HepG2 (cell line): ENCODE results near the gene NEU4. TPM values are rescaled to one million over a fixed set of nuclear protein-coding genes. Genes with fewer than 3 reads are reported as not detected.

Source experiments
- ARHGAP35 ChIP-seq: sonication (generic); formaldehyde crosslinking; IDR thresholded peaks from 2 replicates; pipeline ENCODE4 v1.9.0; 2022; ENCODE audit warnings: mild to moderate bottlenecking, inconsistent platforms, moderate library complexity, missing genetic modification reagents, borderline replicate concordance
- DR1 ChIP-seq: sonication (generic); formaldehyde crosslinking; IDR thresholded peaks from 2 replicates; pipeline ENCODE4 v1.8.0; 2021; ENCODE audit warnings: mild to moderate bottlenecking, missing genetic modification reagents, inconsistent platforms
- HES4 ChIP-seq: sonication (generic); formaldehyde crosslinking; IDR thresholded peaks from 2 replicates; pipeline ENCODE4 v1.9.0; 2021; ENCODE audit warnings: mild to moderate bottlenecking, missing genetic modification reagents, borderline replicate concordance
- MIER3 ChIP-seq: IDR thresholded peaks from 2 replicates; pipeline ENCODE4 v1.6.1; 2016; ENCODE audit warnings: missing compliant biosample characterization, borderline replicate concordance
- MTA1 ChIP-seq: sonication (generic); formaldehyde crosslinking; IDR thresholded peaks from 2 replicates; pipeline ENCODE4 v1.4.0; 2020; ENCODE audit warnings: missing genetic modification reagents, mild to moderate bottlenecking, borderline replicate concordance
- SMC3 ChIP-seq: IDR thresholded peaks from 2 replicates; pipeline ENCODE4 v1.6.1; 2011; ENCODE audit warnings: low read length, improper control_type of control experiment
- SPEN ChIP-seq: sonication (generic); formaldehyde crosslinking; IDR thresholded peaks from 2 replicates; pipeline ENCODE4 v1.5.1; 2020; ENCODE audit warnings: low read depth, mild to moderate bottlenecking, missing genetic modification reagents
- TOE1 ChIP-seq: sonication (generic); formaldehyde crosslinking; IDR thresholded peaks from 2 replicates; pipeline ENCODE4 v1.4.0; 2020; ENCODE audit warnings: mild to moderate bottlenecking, missing genetic modification reagents
- ZNF260 ChIP-seq: sonication (generic); formaldehyde crosslinking; IDR thresholded peaks from 2 replicates; pipeline ENCODE4 v1.4.0; 2020; ENCODE audit warnings: missing genetic modification reagents, low read depth, mild to moderate bottlenecking, borderline replicate concordance
- ZNF556 ChIP-seq: sonication (generic); formaldehyde crosslinking; IDR thresholded peaks from 2 replicates; pipeline ENCODE4 v1.4.0; 2020; ENCODE audit warnings: mild to moderate bottlenecking, missing genetic modification reagents, borderline replicate concordance
- ZNF605 ChIP-seq: sonication (generic); formaldehyde crosslinking; IDR thresholded peaks from 2 replicates; pipeline ENCODE4 v1.8.0; 2022; ENCODE audit warnings: mild to moderate bottlenecking, missing genetic modification reagents
- ZNF607 ChIP-seq: sonication (generic); formaldehyde crosslinking; IDR thresholded peaks from 2 replicates; pipeline ENCODE4 v1.5.1; 2020; ENCODE audit warnings: missing genetic modification reagents, mild to moderate bottlenecking, borderline replicate concordance
- polyA plus RNA-seq, 8 experiments: library from polyadenylated mRNA; depleted of rRNA in 3 of 8; stranded (reverse) in 7 of 8; unstranded in 1 of 8; fragments of >200 nt; fragmentation: Illumina TruSeq in 4 of 8; extraction: Trizol in 4 of 8; gene quantifications; 2 replicates each; pipeline versions ENCODE4 v1.2.1 to v1.2.3, GENCODE V29; 2011 to 2016; ENCODE audit warnings: low read depth in 4 of 8, missing spikeins in 1 of 8, mixed read lengths in 1 of 8; ENCODE audit not compliant: insufficient read depth in 1 of 8
- total RNA-seq, 5 experiments: library from RNA; depleted of rRNA; stranded (reverse); fragments of >200 nt; fragmentation: Illumina TruSeq; extraction: Trizol; gene quantifications; 2 replicates each; pipeline ENCODE4 v1.2.3, GENCODE V29; 2016; ENCODE audit warnings: low read depth in 1 of 5
- TF ChIP-seq, protein P1 (sequence below): sonication (generic); formaldehyde crosslinking; IDR thresholded peaks from 2 replicates; pipeline ENCODE4 v1.4.0; 2020; ENCODE audit warnings: mild to moderate bottlenecking, low read depth, missing genetic modification reagents
- TF ChIP-seq, protein P2 (sequence below): sonication (generic); formaldehyde crosslinking; IDR thresholded peaks from 2 replicates; pipeline ENCODE4 v1.4.0; 2020; ENCODE audit warnings: mild to moderate bottlenecking, missing genetic modification reagents
- TF ChIP-seq, protein P3 (sequence below): IDR thresholded peaks from 2 replicates; pipeline ENCODE4 v1.6.1; 2016; ENCODE audit warnings: mild to moderate bottlenecking
- TF ChIP-seq, protein P4 (sequence below): IDR thresholded peaks from 2 replicates; pipeline ENCODE4 v1.6.1; 2016; ENCODE audit warnings: missing biosample characterization, missing genetic modification reagents, low read depth
- TF ChIP-seq, protein P5 (sequence below): sonication (generic); formaldehyde crosslinking; IDR thresholded peaks from 2 replicates; pipeline ENCODE4 v1.5.1; 2020; ENCODE audit warnings: missing genetic modification reagents, mild to moderate bottlenecking, borderline replicate concordance
- TF ChIP-seq, protein P6 (sequence below): sonication (generic); formaldehyde crosslinking; IDR thresholded peaks from 2 replicates; pipeline ENCODE4 v1.8.0; 2022; ENCODE audit warnings: mild to moderate bottlenecking, missing genetic modification reagents; ENCODE audit not compliant: insufficient replicate concordance
- TF ChIP-seq, protein P7 (sequence below): IDR thresholded peaks from 2 replicates; pipeline ENCODE4 v1.6.1; 2018; ENCODE audit warnings: missing genetic modification reagents, mild to moderate bottlenecking, missing compliant biosample characterization

Gene NEU4
- total and polyA plus RNA-seq, 2 of the 13 experiments (the other 11 are each of a cell fraction or from before 2014, with no cell fraction given): 53.5 to 107 TPM

DNA sequence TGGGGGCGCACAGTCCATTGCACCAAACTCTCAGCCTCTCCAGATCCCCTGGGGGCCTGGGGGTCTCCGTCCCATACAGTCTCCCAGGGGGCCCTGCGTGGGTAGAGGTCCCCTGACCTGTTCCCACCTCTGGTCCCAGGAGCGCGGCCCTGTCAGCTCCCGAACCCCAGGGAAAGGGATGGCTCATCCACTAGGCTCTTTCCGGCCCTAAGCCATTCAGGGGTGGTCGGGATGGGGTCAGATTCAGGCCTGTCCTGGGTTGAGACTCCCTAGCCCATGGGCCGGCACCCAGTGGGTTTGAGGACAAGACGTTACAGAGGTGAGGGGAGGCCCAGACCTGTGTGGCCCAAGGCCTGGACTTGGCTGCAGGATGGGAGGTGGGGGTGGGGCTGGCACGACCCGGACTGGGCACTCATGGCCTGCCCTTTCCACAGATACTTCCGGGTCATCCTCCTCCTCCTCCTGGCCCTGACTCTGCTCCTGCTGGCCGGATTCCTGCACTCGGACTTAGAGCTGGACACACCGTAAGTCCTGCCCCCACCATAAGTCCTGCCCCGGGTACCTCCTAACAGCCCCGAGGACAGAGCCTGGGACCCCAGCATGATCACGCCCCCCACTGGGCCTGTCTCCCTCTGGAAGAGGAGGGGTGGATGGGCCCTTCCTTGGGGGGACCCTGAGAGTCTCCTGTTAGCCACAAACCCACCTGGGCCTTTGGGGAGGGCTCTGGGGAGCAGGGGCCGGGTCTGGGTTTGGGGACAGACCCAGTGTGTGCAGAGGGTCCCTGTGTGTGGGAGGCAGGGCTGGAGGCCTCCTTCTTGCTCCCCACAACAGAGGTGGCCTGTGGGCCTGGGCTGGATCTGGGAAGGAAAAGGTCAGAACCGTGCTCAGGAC, 10.1 kb upstream of the NEU4 start (continued):
- TF ChIP-seq, protein P1, sequence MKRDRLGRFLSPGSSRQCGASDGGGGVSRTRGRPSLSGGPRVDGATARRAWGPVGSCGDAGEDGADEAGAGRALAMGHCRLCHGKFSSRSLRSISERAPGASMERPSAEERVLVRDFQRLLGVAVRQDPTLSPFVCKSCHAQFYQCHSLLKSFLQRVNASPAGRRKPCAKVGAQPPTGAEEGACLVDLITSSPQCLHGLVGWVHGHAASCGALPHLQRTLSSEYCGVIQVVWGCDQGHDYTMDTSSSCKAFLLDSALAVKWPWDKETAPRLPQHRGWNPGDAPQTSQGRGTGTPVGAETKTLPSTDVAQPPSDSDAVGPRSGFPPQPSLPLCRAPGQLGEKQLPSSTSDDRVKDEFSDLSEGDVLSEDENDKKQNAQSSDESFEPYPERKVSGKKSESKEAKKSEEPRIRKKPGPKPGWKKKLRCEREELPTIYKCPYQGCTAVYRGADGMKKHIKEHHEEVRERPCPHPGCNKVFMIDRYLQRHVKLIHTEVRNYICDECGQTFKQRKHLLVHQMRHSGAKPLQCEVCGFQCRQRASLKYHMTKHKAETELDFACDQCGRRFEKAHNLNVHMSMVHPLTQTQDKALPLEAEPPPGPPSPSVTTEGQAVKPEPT (CRISPR knock-in tag): no peak
- TF ChIP-seq ZNF556 (CRISPR knock-in tag): no peak
- TF ChIP-seq DR1 (CRISPR knock-in tag): no peak
- TF ChIP-seq, protein P2, sequence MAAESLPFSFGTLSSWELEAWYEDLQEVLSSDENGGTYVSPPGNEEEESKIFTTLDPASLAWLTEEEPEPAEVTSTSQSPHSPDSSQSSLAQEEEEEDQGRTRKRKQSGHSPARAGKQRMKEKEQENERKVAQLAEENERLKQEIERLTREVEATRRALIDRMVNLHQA: no peak
- TF ChIP-seq ARHGAP35 (CRISPR knock-in tag): no peak
- TF ChIP-seq, protein P3, sequence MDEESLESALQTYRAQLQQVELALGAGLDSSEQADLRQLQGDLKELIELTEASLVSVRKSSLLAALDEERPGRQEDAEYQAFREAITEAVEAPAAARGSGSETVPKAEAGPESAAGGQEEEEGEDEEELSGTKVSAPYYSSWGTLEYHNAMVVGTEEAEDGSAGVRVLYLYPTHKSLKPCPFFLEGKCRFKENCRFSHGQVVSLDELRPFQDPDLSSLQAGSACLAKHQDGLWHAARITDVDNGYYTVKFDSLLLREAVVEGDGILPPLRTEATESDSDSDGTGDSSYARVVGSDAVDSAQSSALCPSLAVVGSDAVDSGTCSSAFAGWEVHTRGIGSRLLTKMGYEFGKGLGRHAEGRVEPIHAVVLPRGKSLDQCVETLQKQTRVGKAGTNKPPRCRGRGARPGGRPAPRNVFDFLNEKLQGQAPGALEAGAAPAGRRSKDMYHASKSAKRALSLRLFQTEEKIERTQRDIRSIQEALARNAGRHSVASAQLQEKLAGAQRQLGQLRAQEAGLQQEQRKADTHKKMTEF (CRISPR knock-in tag): no peak
- TF ChIP-seq ZNF607 (CRISPR knock-in tag): no peak
- TF ChIP-seq HES4 (CRISPR knock-in tag): no peak
- no peak for TF ChIP-seq TOE1
- TF ChIP-seq, protein P4, sequence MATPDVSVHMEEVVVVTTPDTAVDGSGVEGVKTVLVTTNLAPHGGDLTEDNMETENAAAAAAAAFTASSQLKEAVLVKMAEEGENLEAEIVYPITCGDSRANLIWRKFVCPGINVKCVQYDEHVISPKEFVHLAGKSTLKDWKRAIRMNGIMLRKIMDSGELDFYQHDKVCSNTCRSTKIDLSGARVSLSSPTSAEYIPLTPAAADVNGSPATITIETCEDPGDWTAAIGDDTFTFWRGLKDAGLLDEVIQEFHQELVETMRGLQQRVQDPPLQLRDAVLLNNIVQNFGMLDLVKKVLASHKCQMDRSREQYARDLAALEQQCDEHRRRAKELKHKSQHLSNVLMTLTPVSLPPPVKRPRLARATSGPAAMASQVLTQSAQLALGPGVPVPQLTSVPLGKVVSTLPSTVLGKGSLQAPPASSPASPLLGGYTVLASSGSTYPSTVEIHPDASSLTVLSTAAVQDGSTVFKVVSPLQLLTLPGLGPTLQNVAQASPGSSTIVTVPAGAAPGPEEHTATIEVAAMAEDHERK: no peak
- TF ChIP-seq ZNF260: no peak
- TF ChIP-seq, protein P5, sequence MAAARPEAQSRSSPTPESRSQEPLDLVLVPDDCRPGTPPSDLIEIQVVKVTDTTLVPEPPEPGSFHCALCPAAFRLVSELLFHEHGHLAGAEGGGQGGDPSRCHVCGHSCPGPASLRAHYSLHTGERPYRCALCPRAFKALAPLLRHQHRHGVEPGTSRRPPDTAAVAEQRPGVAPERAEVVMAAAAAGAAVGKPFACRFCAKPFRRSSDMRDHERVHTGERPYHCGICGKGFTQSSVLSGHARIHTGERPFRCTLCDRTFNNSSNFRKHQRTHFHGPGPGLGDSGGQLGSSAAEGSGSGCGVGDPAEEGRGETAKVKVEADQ (CRISPR knock-in tag): 0 out of 2 replicates have a peak, but pooled peaks have one; percentile 35
- TF ChIP-seq MIER3 (CRISPR knock-in tag): no peak
- TF ChIP-seq MTA1 (CRISPR knock-in tag): peak; percentile 69; the same call in 1 of the 2 replicates
- TF ChIP-seq ZNF605: peak; percentile 73
- TF ChIP-seq, protein P6, sequence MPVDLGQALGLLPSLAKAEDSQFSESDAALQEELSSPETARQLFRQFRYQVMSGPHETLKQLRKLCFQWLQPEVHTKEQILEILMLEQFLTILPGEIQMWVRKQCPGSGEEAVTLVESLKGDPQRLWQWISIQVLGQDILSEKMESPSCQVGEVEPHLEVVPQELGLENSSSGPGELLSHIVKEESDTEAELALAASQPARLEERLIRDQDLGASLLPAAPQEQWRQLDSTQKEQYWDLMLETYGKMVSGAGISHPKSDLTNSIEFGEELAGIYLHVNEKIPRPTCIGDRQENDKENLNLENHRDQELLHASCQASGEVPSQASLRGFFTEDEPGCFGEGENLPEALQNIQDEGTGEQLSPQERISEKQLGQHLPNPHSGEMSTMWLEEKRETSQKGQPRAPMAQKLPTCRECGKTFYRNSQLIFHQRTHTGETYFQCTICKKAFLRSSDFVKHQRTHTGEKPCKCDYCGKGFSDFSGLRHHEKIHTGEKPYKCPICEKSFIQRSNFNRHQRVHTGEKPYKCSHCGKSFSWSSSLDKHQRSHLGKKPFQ (CRISPR knock-in tag): no peak
- TF ChIP-seq, protein P7, sequence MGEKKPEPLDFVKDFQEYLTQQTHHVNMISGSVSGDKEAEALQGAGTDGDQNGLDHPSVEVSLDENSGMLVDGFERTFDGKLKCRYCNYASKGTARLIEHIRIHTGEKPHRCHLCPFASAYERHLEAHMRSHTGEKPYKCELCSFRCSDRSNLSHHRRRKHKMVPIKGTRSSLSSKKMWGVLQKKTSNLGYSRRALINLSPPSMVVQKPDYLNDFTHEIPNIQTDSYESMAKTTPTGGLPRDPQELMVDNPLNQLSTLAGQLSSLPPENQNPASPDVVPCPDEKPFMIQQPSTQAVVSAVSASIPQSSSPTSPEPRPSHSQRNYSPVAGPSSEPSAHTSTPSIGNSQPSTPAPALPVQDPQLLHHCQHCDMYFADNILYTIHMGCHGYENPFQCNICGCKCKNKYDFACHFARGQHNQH (CRISPR knock-in tag): no peak
- TF ChIP-seq SPEN (CRISPR knock-in tag): 0 out of 2 replicates have a peak, but pooled peaks have one; percentile 15
- no peak for TF ChIP-seq SMC3
